Kidney capillary endothelial cell (primary cell): Measurements from ENCODE around the gene PML.
"Not testable (repeated sequence)": the region's sequence is repeated elsewhere in the genome, so short reads cannot be mapped to it uniquely, and the experiment has no call there.

Source experiments
- DNase-seq: peaks from one replicate; pipeline ENCODE4 v3.0.0-alpha.2; 2018; ENCODE audit warnings: low spot score

Gene PML

DNA sequence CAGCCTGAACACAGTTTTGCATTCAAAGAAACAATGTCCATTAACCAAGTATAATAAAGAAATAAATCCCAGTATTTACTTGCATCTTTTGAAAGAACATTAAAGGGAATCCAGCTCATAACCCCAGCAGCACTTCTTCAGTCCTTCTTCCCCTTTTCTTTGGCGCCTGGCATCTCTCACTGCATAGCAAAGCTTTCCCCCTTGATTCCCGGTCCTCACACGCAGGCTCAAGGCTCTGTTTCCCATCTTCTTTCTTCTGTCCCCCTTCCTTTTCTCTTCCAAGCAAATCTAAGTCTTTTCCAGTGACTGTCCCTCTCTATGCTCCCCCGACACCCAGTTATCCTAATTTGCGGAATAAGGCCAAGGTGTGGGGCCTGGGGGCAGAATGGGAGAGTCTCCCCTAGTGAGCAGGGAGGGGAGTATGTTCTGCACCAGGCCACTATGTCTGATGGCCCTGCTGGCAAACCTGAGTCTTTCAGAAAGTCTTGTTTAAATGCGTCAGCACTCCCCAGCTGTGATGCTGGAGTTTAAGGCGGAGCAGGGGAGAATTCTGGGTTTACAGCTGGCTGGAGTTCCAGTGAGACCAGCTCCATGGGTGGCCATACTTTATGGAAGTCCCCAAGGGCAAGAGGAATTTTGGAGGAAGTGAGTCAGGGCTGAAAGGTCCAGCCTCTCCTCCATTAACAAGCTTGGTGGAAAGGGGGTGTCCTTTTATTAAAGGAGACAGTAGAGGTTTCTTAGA, 45.8 kb downstream of the PML start:
- DNase-seq: peak; percentile 44

DNA sequence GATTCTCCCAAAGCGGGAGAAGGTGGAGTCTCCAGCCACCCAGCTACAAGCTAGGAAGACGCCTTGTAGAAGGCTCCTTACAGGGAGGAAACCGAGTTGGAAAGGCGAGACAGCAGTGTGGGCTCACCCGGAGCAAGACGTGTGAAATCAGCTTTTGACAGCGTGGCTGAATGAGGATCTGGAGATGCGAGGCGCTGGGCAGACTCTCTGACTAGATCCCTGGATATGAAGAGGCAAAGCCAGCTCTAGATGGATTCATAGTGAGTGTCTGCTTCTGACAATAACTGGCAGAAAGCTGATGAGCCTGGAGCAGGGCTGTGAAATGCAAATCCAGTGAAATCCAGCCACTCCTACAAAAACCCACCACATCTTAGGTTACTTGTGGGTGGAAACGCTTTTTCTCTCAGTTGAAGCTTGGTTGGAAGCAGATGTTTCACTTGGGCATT, 46.8 kb downstream of the PML start:
- no peak for DNase-seq

DNA sequence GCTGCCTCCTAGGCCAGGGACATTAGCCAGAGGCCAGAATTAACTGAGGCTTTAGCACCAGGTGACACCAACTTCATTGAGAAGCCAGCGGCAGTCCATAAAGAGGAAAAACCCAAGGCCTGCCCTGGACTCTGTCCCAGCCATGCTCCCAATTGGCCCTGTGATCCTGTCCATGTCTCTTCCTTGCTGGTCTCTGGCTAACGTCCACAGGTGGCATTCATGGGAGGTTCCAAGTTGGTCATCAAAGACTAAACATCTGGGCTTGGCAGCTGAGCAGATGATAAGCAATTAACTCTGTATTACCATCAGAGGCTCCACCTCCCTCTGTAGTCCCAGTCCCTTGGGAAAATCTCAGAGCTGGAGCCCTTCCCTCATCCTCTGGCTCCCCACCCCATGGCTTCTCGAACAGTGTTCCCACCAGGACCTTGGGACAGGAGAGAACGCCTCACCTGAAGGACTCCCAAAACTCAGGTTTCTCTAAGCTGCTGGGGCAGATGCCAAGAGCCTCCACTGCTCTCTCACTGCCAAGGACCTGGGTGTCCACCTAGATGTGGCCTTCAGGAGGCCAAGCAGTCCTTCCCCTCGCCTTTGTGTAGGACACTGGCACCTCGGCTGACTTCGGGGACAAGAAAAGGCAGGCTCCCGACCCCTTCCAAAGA, 47.4 kb downstream of the PML start:
- DNase-seq: no peak

DNA sequence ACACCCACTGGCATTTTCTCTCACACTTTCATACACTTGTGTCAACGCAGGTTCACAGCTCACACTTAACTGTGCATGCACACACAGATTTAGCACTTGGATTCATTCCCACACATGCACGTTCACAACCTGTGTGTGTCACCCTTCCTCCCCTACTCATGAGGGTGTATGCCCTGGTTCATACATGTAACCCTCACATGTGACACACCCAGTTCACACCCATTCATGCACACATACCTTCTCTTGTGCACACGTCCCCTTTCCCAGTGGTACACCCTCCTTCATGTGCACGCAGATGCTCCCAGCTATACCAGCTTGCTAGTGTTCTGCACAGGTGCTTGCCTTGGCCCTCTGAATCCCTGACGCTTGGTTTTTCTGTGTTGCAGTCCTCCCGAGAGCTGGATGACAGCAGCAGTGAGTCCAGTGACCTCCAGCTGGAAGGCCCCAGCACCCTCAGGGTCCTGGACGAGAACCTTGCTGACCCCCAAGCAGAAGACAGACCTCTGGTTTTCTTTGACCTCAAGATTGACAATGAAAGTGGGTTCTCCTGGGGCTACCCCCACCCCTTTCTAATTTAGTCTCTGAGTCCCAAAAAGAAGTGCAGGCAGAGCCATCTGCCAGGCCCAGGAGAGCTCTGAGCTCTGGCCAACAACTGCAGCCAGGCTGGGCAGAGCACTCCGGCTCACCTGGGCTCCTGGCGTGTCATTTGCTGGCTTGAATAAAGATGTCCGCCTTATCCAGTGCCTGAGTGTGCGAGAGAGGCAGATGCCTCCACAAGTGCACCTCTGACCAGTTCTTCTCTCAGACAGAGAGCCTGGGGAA, 48.3 kb downstream of the PML start:
- DNase-seq: no peak

DNA sequence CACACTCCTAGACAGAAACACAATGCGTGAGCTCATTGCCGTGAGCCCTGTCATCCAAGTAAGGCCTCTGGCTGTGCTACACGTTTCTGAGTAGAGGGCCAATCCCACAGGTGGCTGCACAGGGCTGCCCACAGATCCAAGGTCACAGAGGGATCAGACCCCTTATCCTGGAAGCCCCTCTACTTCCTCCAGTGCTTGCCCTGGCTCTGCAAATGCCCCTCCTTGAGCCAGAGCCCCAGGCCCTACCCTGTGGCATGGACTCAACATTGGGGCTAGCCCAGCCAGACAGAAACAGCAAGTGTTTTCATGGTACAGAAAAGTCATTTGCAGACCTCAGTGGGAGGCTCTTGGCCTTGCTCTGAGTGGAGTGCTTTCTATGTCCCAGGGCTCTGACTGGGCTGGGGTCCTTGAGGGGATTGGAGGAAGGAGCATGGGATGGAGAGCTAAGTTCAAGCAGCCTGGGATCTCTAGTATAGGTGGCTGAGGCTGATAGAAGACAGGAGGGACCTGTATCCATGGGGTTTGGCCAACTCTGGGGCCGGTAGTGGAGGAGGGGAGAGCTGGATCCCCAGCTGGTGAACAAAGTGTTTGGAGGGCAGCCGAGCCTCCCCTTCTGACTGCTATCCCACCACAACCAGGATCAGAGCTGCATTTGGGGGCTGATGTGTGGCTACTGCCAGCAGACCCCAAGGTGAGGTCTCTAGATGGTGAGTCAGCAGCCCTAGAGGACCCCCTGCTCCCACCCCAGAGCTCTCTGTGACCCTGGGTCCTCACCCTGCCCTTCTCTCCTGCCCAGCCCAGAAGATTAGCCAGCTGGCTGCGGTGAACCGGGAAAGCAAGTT, 49.1 kb downstream of the PML start:
- no peak for DNase-seq

DNA sequence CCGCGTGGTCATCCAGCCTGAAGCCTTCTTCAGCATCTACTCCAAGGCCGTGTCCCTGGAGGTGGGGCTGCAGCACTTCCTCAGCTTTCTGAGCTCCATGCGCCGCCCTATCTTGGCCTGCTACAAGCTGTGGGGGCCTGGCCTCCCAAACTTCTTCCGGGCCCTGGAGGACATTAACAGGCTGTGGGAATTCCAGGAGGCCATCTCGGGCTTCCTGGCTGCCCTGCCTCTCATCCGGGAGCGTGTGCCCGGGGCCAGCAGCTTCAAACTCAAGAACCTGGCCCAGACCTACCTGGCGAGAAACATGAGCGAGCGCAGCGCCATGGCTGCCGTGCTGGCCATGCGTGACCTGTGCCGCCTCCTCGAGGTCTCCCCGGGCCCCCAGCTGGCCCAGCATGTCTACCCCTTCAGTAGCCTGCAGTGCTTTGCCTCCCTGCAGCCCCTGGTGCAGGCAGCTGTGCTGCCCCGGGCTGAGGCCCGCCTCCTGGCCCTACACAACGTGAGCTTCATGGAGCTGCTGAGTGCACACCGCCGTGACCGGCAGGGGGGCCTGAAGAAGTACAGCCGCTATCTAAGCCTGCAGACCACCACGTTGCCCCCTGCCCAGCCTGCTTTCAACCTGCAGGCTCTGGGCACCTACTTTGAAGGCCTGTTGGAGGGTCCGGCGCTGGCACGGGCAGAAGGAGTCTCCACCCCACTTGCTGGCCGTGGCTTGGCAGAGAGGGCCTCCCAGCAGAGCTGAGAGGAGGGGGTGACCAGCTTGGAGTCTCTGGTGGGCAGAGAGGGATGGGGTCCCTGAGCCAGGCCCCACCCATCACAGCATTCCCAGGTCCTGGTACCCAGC, 50.0 kb downstream of the PML start:
- DNase-seq: no peak

DNA sequence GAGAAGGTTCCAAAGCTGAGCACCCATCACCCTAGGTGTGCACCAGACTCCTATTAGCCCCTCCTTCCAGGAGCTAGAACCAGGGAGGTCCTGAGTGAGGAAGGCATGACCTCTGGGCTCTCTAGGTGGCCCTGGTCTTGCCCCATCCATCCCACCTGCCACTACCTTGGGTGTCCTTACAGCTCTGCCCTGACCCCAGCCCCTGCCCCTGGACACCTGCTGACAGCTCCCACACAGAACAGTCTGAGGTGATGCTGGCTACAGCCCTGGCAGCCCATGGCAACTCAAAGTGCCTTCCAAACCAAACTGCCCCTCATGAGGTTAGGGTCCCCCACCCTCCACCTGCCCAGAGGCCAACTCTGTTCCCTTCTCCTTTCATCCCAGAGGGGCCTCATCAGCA, 50.7 kb downstream of the PML start:
- DNase-seq: no peak

DNA sequence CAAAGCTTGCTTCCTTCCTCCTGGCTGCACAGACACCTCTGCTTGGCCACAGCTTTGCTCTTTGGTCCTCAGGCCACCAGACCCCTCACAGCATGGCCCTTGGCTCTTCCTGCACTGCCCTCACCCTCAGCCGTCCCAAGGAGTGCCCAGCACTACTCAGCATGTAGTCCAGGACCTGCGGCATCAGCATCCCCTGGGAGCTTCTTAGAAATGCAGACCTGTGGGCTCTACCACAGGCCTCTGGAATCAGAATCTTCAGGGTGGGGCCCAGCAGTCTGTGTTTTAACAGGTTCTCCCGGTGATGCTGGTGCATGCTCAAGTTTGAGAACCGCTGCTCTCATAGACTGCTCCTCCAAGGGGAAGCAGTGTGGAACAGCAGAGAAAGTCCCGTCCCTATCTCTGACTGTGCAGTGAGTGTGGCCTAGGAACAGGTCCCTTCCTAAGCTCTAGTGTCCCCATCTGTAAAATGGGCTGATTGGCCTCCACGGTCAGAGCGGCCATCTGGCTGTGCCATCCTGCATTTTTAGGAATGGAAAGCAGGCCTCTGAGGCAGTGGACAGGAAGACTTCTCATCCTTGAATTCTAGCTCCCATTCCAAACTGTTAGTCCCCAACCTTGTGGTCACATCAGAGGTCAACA, 51.2 kb downstream of the PML start:
- DNase-seq: no peak

DNA sequence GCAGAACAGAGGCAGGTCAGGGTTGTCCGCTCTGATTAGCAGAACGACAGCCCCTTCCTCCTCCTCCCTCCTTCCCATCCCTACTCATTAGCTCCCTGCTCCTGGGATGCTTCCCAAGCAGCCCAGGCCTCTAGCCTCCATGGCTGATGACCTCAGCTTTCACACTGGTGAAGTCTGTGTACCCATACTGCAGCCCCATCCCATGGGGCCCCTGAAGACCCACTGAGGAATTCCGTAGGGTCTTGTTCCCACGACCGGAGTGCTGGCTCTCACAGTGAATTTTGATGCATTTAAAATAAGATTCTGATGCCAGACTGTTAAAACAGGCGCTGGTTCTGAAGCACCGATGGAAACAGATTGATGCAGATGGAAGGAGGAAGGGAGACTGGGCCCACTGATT, 51.8 kb downstream of the PML start:
- DNase-seq: no peak

DNA sequence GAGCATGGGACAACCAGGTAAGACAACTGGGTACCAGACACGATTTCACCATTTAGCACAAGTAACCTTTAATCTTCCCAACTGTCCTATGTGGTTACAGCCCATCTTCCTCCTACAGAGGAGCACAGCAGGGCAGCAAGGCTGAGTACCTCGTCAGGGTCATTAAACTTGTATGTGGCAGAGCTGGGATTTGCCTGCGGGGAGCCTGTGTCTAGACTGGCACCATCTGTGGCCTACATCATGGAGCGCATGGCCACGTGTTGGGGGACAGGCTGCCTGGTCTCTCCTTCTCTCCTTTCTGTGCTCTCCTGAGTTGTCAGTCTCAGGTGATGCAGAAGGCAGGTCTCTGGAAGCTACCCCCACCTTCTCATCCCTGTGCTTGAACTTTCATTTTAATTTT, 55.6 kb downstream of the PML start:
- no peak for DNase-seq

DNA sequence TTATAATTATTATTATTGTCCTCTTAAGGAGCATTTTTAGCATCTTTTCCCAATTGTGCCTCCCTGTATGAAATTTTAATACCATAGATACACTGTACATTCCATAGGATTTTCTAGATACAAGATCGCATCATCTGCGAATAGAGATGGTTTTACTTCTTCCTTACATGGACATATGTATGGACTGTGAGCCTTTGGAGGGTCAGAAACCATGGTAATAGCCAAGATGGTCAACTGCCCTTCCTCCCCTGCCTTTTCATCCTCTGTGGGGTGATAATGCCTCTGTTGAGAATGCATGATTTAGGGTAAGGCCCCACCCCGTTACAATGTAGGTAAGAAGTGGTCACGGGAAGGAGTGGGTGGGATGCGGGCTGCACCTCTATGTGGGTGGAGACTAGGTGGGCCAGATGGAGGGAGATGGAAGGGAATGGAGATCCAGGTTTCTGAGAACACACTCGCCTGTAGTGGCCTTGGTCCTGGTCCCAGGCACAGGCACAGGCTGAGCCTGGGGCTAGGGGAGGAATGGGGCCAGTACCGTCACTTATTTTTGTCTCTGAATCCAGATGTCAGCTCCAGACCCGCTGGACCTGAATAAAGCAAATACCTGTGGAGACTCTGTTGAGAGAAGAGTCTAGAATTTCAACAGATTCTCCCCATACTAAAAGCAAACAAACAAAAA, 56.2 kb downstream of the PML start:
- no peak for DNase-seq

DNA sequence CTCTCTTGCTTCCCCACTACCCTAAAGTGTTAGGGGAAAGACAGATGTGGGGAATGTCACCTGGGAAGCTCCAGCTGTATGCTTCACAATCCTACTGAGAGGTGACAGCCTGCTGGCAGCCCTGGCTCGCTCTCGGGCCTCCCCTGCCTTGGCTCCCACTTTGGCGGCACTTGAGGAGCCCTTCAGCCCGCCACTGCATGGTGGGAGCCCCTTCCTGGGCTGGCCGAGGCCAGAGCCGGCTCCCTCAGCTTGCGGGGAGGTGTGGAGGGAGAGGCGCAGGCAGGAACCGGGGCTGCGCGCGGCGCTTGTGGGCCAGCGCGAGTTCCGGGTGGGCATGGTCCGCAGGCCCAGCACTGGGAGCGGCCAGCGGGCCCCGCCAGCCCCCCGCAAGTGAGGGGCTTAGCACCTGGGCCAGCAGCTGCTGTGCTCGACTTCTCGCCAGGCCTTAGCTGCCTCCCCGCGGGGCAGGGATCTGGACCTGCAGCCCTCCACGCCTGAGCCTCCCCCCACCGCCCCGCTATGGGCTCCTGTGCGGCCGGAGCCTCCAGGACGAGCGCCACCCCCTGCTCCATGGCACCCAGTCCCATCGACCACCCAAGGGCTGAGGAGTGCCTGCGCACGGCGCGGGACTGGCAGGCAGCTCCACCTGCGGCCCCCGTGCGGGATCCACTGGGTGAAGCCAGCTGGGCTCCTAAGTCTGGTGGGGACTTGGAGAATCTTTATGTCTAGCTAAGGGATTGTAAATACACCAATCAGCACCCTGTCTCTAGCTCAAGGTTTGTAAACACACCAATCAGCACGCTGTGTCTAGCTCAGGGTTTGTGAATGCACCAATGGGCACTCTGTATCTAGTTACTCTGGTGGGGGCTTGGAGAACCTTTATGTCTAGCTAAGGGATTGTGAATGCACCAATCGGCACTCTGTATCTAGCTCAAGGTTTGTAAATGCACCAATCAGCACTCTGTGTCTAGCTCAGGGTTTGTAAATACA, 58.0 kb downstream of the PML start:
- not testable (repeated sequence) for DNase-seq

DNA sequence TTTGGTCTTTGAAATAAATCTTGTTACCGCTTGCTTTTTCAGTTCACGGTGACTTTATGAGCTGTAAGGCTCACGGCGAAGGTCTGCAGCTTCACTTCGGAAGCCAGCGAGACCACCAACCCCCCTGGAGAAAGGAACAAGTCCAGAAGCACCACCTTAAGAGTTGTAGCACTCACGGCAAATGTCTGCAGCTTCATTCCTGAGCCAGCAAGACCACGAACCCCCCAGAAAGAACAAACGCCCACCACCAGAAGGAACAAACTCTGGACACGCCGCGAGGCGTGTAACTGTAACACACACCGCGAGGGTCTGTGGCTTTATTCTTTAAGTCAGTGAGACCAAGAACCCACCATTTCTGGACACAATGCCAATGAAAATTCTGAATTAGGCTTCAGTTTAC, 59.0 kb downstream of the PML start:
- no peak for DNase-seq

DNA sequence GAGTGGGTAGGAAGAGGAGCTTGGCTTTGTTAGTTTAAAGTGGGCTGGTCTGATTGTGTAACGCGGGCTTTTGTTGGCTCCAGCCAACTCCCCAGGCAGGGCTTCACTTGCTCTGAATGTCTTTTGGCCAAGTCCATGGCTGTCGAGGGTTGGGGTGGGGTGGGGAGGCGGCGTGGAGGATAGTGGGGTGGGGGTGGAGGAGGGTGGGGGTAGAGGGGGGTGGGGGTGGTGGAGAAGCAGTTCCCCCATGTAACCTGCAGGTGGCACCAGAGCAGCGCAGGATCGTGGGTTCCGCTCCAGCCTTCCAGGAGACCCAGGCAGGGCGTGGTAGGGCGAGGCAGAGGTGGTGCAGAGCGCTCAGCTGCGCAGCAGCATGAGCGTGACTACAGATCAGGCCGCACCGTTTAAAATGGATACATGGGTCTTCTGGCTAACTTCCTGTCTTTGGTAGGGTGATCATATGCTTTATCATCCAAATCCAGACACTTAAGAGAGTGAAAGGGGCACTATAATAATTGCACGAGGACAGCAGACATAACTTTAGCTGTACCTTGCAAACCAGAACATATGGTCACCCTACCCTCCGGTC, 59.5 kb downstream of the PML start:
- peak; percentile 44 for DNase-seq

DNA sequence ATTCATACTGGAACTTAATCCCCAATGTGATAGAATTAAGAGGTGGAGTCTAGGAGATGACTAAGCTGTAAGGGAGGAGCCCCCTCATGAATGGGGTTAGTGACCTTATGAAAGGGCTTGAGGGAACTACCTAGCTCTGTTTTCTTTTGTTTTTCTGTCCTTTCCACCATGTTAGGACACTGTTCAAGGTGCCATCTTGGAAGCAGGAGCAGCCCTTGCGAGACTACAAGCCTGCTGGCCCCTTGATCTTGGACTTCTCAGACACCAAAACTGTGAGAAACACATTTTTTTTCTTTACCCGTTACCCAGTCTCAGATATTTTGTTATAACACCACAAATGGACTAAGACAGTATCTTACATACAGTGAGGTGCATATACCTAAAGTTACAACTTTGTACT, 61.3 kb downstream of the PML start:
- no peak for DNase-seq

DNA sequence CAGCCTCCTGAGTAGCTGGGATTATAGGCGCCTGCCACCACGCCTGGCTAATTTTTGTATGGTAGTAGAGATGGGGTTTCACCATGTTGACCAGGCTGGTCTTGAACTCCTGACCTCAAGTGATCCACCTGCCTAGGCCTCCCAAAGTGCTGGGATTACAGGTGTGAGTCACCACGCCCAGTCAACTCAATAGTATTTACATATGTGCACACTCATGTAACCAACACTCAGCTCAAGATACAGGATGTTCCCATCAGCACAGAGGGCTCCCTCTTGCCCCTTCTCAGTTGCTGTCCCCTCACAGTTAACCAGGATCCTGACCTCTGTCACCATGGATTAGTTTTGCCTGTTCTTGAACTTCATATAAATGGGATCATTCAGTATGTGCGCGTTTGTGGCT, 61.8 kb downstream of the PML start:
- not testable (repeated sequence) for DNase-seq

DNA sequence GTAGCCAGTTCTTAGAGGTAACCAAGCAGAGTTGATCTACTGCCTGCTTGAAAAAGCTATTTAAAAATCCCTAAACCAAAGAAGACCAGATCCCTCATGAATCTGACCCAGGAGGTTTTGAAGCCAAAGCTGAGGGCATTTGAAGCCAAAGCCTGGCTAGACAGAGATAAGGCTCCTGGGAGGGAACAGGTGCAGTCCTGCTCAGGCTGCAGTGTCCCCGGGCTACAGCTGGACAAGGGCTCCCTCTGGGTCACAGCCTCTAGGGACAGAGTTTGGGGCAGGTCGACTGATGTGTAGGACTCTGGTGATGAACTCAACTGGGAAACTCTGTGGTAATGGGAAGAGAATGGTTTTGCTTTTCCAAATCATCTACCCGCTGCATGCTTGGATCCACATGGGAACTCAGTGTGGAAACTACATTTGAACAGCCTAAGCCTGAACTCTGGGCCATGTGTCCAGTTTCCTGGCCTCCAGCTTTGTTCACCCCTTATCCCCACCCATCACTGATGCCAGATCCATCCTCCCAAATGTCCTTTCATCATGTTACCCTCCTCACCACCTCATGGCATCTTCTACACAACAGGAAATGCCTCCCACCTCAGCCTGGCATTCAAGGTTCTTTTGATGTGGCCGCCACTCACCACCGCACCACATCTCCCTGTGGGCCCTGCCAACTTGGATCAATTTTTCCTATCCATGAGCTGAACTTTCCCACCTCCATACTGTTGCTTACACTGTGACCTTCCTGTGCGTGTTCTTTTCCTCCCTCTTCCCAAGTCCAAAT, 64.7 kb downstream of the PML start:
- not testable (repeated sequence) for DNase-seq

DNA sequence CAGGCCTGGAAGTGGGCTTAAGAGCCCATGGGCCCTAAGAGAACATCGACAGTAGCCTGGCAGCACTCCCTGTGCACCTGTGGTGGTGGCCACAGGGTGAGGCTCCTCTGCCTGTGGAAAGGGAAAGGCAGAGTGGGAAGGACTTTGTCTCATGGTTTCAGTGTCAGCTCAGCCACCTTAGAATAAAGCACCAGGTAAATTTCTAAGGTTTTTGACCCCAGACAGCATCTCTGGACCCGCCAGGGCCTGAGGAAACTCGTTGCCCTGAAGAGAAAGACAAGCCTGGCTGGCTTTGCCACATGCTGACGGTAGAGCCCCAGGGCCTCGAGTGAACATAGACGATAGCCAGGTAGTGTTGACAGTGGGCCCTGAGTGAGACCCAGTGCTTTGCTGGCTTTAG, 65.7 kb downstream of the PML start:
- DNase-seq: no peak
